Measurements from ENCODE around the gene HAGHL. TPM values are rescaled to one million over a fixed set of nuclear protein-coding genes. Genes with fewer than 3 reads are reported as not detected.

Gene HAGHL
- total and polyA plus RNA-seq, 4 donors: 0.25 to 1.1 (median 0.49) TPM

- TF ChIP-seq FOXA1 (IDR thresholded peaks at IDR 0.05): no peak
- TF ChIP-seq NR2F2 (IDR thresholded peaks at IDR 0.05): no peak
- no peak for TF ChIP-seq RAD21 (IDR thresholded peaks at IDR 0.05)
- no peak for TF ChIP-seq ATF3 (IDR thresholded peaks at IDR 0.05)
- TF ChIP-seq, protein P1, sequence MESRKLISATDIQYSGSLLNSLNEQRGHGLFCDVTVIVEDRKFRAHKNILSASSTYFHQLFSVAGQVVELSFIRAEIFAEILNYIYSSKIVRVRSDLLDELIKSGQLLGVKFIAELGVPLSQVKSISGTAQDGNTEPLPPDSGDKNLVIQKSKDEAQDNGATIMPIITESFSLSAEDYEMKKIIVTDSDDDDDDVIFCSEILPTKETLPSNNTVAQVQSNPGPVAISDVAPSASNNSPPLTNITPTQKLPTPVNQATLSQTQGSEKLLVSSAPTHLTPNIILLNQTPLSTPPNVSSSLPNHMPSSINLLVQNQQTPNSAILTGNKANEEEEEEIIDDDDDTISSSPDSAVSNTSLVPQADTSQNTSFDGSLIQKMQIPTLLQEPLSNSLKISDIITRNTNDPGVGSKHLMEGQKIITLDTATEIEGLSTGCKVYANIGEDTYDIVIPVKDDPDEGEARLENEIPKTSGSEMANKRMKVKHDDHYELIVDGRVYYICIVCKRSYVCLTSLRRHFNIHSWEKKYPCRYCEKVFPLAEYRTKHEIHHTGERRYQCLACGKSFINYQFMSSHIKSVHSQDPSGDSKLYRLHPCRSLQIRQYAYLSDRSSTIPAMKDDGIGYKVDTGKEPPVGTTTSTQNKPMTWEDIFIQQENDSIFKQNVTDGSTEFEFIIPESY (IDR thresholded peaks at IDR 0.05): no peak
- Histone ChIP-seq H3K9me3 (ENCODE audit: control insufficient read depth in 4 of 4, low read length in 3 of 4) (no peaks in the 10 kb centered on the region), H3K27ac (ENCODE audit: low read depth in 1 of 2, low read length in 2 of 2) (no peak overlapping the region), H3K36me3 (ENCODE audit: control insufficient read depth in 4 of 4, insufficient read depth in 3 of 4, low read depth in 1 of 4, low read length in 3 of 4) (peaks cover 0 to 22% (median 4%) of the 10 kb centered on the region in 4 donors), H3K4me1 (ENCODE audit: control insufficient read depth in 4 of 4, insufficient read depth in 4 of 4, low read length in 3 of 4) (peaks cover 8 to 19% (median 14%) of the 10 kb centered on the region in 4 donors), H3K27me3 (ENCODE audit: control insufficient read depth in 4 of 4, insufficient read depth in 4 of 4, low read length in 3 of 4) (peaks cover 0 to 2% (median 0%) of the 10 kb centered on the region in 4 donors), H3K9ac (ENCODE audit: low read depth in 1 of 2, low read length in 2 of 2) (no peak overlapping the region), H3K4me3 (ENCODE audit: low read depth in 1 of 3, low read length in 3 of 3) (no peak overlapping the region)
- WGBS: 67% methylated on average over 55 of the region's 55 CpGs
- no peak for DNase-seq (ENCODE audit: low spot score)
These were observed 2.2 kb downstream of the HAGHL start for GRCh38 chr16:728890-729744.

DNA sequence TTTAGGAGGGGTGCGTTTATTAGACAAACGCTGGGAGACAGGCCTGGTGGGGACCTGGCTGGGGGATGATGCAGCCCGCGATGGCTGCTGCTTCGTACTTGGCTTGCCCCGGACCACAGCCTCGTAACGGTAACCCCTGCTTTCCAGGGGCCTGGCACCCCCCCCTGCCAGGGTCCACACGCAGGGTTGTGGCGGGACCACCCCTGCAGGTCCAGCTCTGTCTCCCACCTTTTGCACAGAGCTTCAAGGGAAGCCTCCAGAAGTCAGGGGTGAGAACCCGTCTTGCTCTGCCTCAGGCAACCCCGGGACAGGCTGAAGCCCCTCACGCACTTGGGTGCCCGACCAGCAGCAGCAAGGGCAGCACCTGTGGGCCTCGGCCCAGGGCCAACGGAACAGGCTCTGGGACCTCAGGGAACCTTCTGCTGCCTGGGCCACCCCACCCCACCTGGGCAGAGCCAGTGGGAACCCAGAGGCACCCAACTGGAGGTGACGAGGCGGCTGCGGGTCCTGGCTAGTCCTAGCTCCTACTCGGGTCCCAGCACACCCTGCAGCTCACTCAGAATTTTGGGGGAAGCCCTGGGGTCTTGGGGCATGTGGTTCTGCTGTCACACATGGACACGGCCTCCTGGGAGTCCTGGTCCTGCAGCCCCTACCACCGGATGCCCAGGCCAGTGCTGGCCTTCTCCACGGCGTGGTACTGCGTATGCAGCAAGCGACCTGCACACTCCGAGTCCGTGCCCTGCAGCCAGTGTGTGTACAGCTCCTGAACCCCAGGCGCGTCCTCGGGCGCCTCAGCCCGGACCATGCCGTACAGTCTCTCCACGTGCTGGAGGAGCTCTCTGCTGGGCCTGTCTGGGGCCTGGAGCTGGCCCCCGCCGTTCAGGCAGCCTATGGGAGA lies 3.1 kb downstream of the HAGHL start:
- WGBS: 93% methylated on average over 37 of the region's 37 CpGs
- Histone ChIP-seq H3K27me3 (ENCODE audit: control insufficient read depth in 4 of 4, insufficient read depth in 4 of 4, low read length in 3 of 4) (peaks cover 0 to 2% (median 0%) of the 10 kb centered on the region in 4 donors), H3K4me3 (ENCODE audit: low read depth in 1 of 3, low read length in 3 of 3) (no peak overlapping the region), H3K9me3 (ENCODE audit: control insufficient read depth in 4 of 4, low read length in 3 of 4) (no peaks in the 10 kb centered on the region), H3K36me3 (ENCODE audit: control insufficient read depth in 4 of 4, insufficient read depth in 3 of 4, low read depth in 1 of 4, low read length in 3 of 4) (peaks cover 0 to 31% (median 5%) of the 10 kb centered on the region in 4 donors), H3K4me1 (ENCODE audit: control insufficient read depth in 4 of 4, insufficient read depth in 4 of 4, low read length in 3 of 4) (peaks cover 8 to 19% (median 14%) of the 10 kb centered on the region in 4 donors), H3K9ac (ENCODE audit: low read depth in 1 of 2, low read length in 2 of 2) (no peak overlapping the region), H3K27ac (ENCODE audit: low read depth in 1 of 2, low read length in 2 of 2) (no peak overlapping the region)
- DNase-seq (ENCODE audit: low spot score): no peak
- TF ChIP-seq TAF1 (conservative IDR thresholded peaks at IDR 0.05) (no peak), JUND (IDR thresholded peaks at IDR 0.05) (no peak), RAD21 (IDR thresholded peaks at IDR 0.05) (no peak), NR2F2 (IDR thresholded peaks at IDR 0.05) (no peak), YY1 (IDR thresholded peaks at IDR 0.05) (no peak), ATF3 (IDR thresholded peaks at IDR 0.05) (no peak), RXRA (IDR thresholded peaks at IDR 0.05) (no peak), HNF4A (conservative IDR thresholded peaks at IDR 0.05) (no peak), HNF4G (IDR thresholded peaks at IDR 0.05) (no peak), FOXA2 (IDR thresholded peaks at IDR 0.05) (no peak), FOXA1 (IDR thresholded peaks at IDR 0.05) (no peak), EGR1 (IDR thresholded peaks at IDR 0.05; ENCODE audit: low read depth in 2 of 2) (no peak), SP1 (IDR thresholded peaks at IDR 0.05) (no peak), GABPA (IDR thresholded peaks at IDR 0.05 in 1 of 2, conservative IDR thresholded peaks at IDR 0.05 in 1 of 2) (no peak), REST (IDR thresholded peaks at IDR 0.05) (no peak)
- TF ChIP-seq, protein P2, sequence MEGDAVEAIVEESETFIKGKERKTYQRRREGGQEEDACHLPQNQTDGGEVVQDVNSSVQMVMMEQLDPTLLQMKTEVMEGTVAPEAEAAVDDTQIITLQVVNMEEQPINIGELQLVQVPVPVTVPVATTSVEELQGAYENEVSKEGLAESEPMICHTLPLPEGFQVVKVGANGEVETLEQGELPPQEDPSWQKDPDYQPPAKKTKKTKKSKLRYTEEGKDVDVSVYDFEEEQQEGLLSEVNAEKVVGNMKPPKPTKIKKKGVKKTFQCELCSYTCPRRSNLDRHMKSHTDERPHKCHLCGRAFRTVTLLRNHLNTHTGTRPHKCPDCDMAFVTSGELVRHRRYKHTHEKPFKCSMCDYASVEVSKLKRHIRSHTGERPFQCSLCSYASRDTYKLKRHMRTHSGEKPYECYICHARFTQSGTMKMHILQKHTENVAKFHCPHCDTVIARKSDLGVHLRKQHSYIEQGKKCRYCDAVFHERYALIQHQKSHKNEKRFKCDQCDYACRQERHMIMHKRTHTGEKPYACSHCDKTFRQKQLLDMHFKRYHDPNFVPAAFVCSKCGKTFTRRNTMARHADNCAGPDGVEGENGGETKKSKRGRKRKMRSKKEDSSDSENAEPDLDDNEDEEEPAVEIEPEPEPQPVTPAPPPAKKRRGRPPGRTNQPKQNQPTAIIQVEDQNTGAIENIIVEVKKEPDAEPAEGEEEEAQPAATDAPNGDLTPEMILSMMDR (IDR thresholded peaks at IDR 0.05; ENCODE audit: low read depth, low read length, missing input control): no peak
- TF ChIP-seq, protein P3, sequence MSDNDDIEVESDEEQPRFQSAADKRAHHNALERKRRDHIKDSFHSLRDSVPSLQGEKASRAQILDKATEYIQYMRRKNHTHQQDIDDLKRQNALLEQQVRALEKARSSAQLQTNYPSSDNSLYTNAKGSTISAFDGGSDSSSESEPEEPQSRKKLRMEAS (IDR thresholded peaks at IDR 0.05): no peak
- TF ChIP-seq, protein P1 (IDR thresholded peaks at IDR 0.05): no peak

All from liver (tissue), 9 donors.